Transverse colon (tissue), 4 donors: ENCODE measurements around the gene SIK3. TPM values are rescaled to one million over a fixed set of nuclear protein-coding genes. Genes with fewer than 3 reads are reported as not detected.

Experiments used
- DNase-seq: peaks from one replicate; pipeline ENCODE4 v3.0.0-alpha.2; 2019
- H3K27ac ChIP-seq, 4 donors: fragments of 200-600 bp; sonication (generic); 2 replicates each; pipeline ENCODE4 v1.5.1; 2016 to 2018; ENCODE audit warnings: inconsistent platforms in 4 of 4
- H3K27me3 ChIP-seq: fragments of 200-600 bp; sonication (generic); 2 replicates; pipeline ENCODE4 v1.5.1; 2017; ENCODE audit warnings: inconsistent platforms
- H3K36me3 ChIP-seq, 4 donors: fragments of 200-600 bp; sonication (generic); 2 replicates each; pipeline ENCODE4 v1.5.1; 2017 to 2019; ENCODE audit warnings: inconsistent platforms in 4 of 4
- H3K4me1 ChIP-seq, 4 donors: fragments of 200-600 bp; sonication (generic); 2 replicates each; pipeline ENCODE4 v1.5.1; 2017 to 2020; ENCODE audit warnings: inconsistent platforms in 4 of 4
- H3K4me3 ChIP-seq, 4 donors: fragments of 200-600 bp; sonication (generic); 1 replicate in 1 of 4; 2 replicates in 3 of 4; pipeline versions ENCODE4 v1.5.1 to v1.6.1; 2017 to 2019; ENCODE audit warnings: inconsistent platforms in 4 of 4
- H3K9me3 ChIP-seq, 2 donors: fragments of 200-600 bp; sonication (generic); 2 replicates each; pipeline ENCODE4 v1.5.1; 2017 to 2019; ENCODE audit warnings: inconsistent platforms in 2 of 2
- CTCF ChIP-seq, 5 experiments: fragments of 200-600 bp in 3 of 5; fragments of 450-650 bp in 2 of 5; sonication (generic) in 3 of 5; IDR thresholded peaks; 1 replicate in 2 of 5; 2 replicates in 3 of 5; pipeline ENCODE4 v1.5.1; 2016 to 2017; ENCODE audit warnings: antibody characterized with exemption in 5 of 5, inconsistent platforms in 3 of 5, mild to moderate bottlenecking in 2 of 5, moderate library complexity in 1 of 5
- EP300 ChIP-seq: sonication (generic); formaldehyde crosslinking; IDR thresholded peaks from one replicate; pipeline ENCODE4 v1.6.1; 2017; ENCODE audit warnings: antibody characterized with exemption, low read depth
- POLR2A ChIP-seq: fragments of 450-650 bp; IDR thresholded peaks from one replicate; pipeline ENCODE4 v1.6.1; 2016; ENCODE audit warnings: antibody characterized with exemption, mild to moderate bottlenecking, moderate library complexity
- POLR2AphosphoS5 ChIP-seq, 3 donors: sonication (generic); formaldehyde crosslinking; IDR thresholded peaks; one replicate each; pipeline ENCODE4 v1.6.1; 2016; ENCODE audit warnings: antibody characterized with exemption in 3 of 3
- WGBS, 2 donors: methylation state at CpG; one replicate each; pipeline ENCODE4 v1.1.5; 2018; ENCODE audit warnings: low coverage in 1 of 2; 5-methylcytosine and 5-hydroxymethylcytosine counted together
- in situ Hi-C, 4 donors: fragments of 200-750 bp; cut with MboI; loops; one replicate each; pipeline versions ENCODE4 v1.15.0 to v1.15.1; 2017; ENCODE audit warnings: low sequenced_read_pairs in 3 of 4, low pct_ligation_motif_present in 1 of 4, low pct_unique_long_range_greater_than_20kb in 1 of 4
- intact Hi-C: fragments of 100-400 bp; cut with DNase I; formaldehyde crosslinking; loops from one replicate; pipeline ENCODE4 v1.15.1; 2023; ENCODE audit warnings: low total_unique reads
- total RNA-seq, 4 donors: library from RNA; depleted of rRNA; stranded (reverse); fragments of >200 nt; gene quantifications; one replicate each; pipeline ENCODE4 v1.1.0, GENCODE V29; 2016

Gene SIK3
- total RNA-seq, 4 donors from 2014 or later: 35.6 to 68.6 (median 38.9) TPM

GRCh38 chr11:116857936-116858335, 240.3 kb downstream of the SIK3 start:
- Histone ChIP-seq H3K27me3 (no peaks in the 10 kb centered on the region), H3K4me3 (no peak overlapping the region), H3K27ac (no peak overlapping the region), H3K4me1 (peaks cover under 1 to 18% (median 16%) of the 10 kb centered on the region in 4 donors), H3K9me3 (no peaks in the 10 kb centered on the region), H3K36me3 (peaks cover 0 to 28% (median 14%) of the 10 kb centered on the region in 4 donors)
- intact Hi-C loops (no loop called here), in situ Hi-C loops (no loop called here)
- no peak for DNase-seq
- WGBS, 2 donors: 96 to 100% methylated on average over 3 to 7 of the region's 7 CpGs
- TF ChIP-seq CTCF (IDR thresholded peaks at IDR 0.05) (no peak), POLR2A (no peak), POLR2AphosphoS5 (IDR thresholded peaks at IDR 0.05) (no peak), EP300 (no peak)

- 88 to 100% methylated on average over 2 of the region's 2 CpGs for WGBS, 2 donors
- TF ChIP-seq POLR2AphosphoS5 (IDR thresholded peaks at IDR 0.05) (no peak), EP300 (no peak), CTCF (IDR thresholded peaks at IDR 0.05) (no peak), POLR2A (no peak)
- Histone ChIP-seq H3K27ac (no peak overlapping the region), H3K27me3 (no peaks in the 10 kb centered on the region), H3K4me1 (peaks cover 3 to 24% (median 22%) of the 10 kb centered on the region in 4 donors), H3K9me3 (no peaks in the 10 kb centered on the region), H3K4me3 (no peak overlapping the region), H3K36me3 (peaks cover 0 to 27% (median 12%) of the 10 kb centered on the region in 4 donors)
- no peak for DNase-seq
- intact Hi-C loops (no loop called here), in situ Hi-C loops (no loop called here)
Observed at GRCh38 chr11:116857316-116857715, 240.9 kb downstream of the SIK3 start.

- Histone ChIP-seq H3K9me3 (no peaks in the 10 kb centered on the region), H3K36me3 (peaks cover 0 to 23% (median 7%) of the 10 kb centered on the region in 4 donors), H3K4me3 (no peak overlapping the region), H3K27ac (no peak overlapping the region), H3K27me3 (no peaks in the 10 kb centered on the region), H3K4me1 (peaks cover 10 to 33% (median 29%) of the 10 kb centered on the region in 4 donors)
- in situ Hi-C loops (no loop called here), intact Hi-C loops (no loop called here)
- no peak for DNase-seq
- no peak for TF ChIP-seq EP300
- TF ChIP-seq POLR2A: no peak
- no peak for TF ChIP-seq CTCF (IDR thresholded peaks at IDR 0.05)
- TF ChIP-seq POLR2AphosphoS5 (IDR thresholded peaks at IDR 0.05): no peak
- WGBS, 2 donors: 93 to 94% methylated on average over 3 to 5 of the region's 5 CpGs
Observed at GRCh38 chr11:116856423-116856822, 241.8 kb downstream of the SIK3 start.

- in situ Hi-C loops: no loop called here
- Histone ChIP-seq H3K4me1 (peaks cover 14 to 41% (median 33%) of the 10 kb centered on the region in 4 donors), H3K27me3 (no peaks in the 10 kb centered on the region), H3K27ac (no peak overlapping the region), H3K9me3 (no peaks in the 10 kb centered on the region), H3K36me3 (peaks cover 0 to 18% (median 2%) of the 10 kb centered on the region in 4 donors), H3K4me3 (no peak overlapping the region)
- no peak for DNase-seq
- TF ChIP-seq POLR2A: no peak
- 93 to 96% methylated on average over 7 of the region's 7 CpGs for WGBS, 2 donors
- intact Hi-C loops: no loop called here
Observed at GRCh38 chr11:116855413-116855812, 242.8 kb downstream of the SIK3 start.
